HepG2 (cell line): ENCODE results near the gene ADAMTS12.

Experiments used
- EP300 ChIP-seq, 3 experiments: sonication (generic) in 1 of 3; formaldehyde crosslinking in 1 of 3; IDR thresholded peaks; 2 replicates each; pipeline versions ENCODE4 v1.5.1 to v1.6.1; 2011 to 2020; ENCODE audit warnings: low read depth in 2 of 3, low read length in 2 of 3, borderline replicate concordance in 1 of 3, improper control_type of control experiment in 1 of 3, mild to moderate bottlenecking in 1 of 3, missing genetic modification reagents in 1 of 3, moderate library complexity in 1 of 3
- HOXD1 ChIP-seq: sonication (generic); formaldehyde crosslinking; IDR thresholded peaks from 2 replicates; pipeline ENCODE4 v1.5.0; 2020; ENCODE audit warnings: missing genetic modification reagents
- SP1 ChIP-seq, 2 experiments: fragments of 450-650 bp in 1 of 2; sonication (generic) in 1 of 2; formaldehyde crosslinking in 1 of 2; IDR thresholded peaks; 2 replicates each; pipeline versions ENCODE4 v1.4.0 to v1.6.1; 2016 to 2020; ENCODE audit warnings: missing genetic modification reagents in 1 of 2
- ZBTB38 ChIP-seq: sonication (generic); formaldehyde crosslinking; IDR thresholded peaks from 2 replicates; pipeline ENCODE4 v1.5.1; 2020; ENCODE audit warnings: mild to moderate bottlenecking, missing genetic modification reagents
- ZNF10 ChIP-seq: sonication (generic); formaldehyde crosslinking; IDR thresholded peaks from 2 replicates; pipeline ENCODE4 v1.4.0; 2020; ENCODE audit warnings: mild to moderate bottlenecking, low read depth, missing genetic modification reagents, borderline replicate concordance

DNA sequence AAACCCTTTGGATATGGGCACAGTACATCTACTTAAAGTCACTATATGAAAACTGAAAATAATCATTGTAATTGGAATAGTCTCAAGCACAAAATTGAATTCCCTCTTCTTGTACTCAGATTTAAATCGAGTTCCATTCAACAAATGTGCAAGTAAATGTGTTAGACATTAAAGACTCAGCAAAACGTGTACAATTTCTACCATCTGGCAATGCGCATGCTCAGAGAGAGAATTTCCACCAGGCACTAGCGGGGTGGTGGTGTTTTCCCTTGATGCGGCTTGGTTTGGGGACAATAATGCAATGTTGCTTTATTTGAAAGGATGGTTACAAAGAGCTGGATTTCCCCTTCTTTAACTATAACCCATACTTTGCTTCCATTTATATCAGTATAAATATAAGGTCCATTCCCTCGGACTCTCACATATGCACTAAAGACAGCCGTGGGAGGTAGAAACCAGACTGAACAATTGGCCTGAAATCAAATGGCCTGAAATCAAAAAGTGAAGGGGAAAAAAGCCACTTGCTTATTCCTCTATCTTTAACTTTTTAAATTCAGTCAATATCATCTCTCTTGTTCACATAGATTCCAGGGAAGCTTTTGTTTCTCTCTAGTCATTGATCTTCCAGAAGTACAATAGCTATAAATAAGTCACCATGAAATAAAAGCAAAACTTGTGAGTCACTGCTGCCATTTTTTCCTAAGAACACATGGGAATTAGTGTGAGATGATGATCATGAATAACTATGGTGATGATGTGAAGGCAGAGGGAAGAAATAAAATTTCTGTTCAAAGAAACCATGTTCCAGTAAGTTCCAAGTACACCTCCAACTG lies 59.2 kb downstream of the ADAMTS12 start:
- no peak for TF ChIP-seq EP300 (IDR thresholded peaks at IDR 0.05; ENCODE audit: low read depth in 2 of 2, low read length in 2 of 2)
- no peak for TF ChIP-seq EP300 (CRISPR knock-in tag; IDR thresholded peaks at IDR 0.05; ENCODE audit: borderline replicate concordance)
- TF ChIP-seq ZBTB38 (CRISPR knock-in tag), result no peak
- no peak for TF ChIP-seq SP1 (IDR thresholded peaks at IDR 0.05)
- TF ChIP-seq SP1 (CRISPR knock-in tag; IDR thresholded peaks at IDR 0.05), result no peak
- no peak for TF ChIP-seq ZNF10
- TF ChIP-seq HOXD1 (CRISPR knock-in tag), result no peak
